CD4-positive, alpha-beta memory T cell (primary cell): ENCODE results near the gene FA2H. TPM values are rescaled to one million over a fixed set of nuclear protein-coding genes. Genes with fewer than 3 reads are reported as not detected.
A peak's percentile ranks its signal among the peaks of the same experiment; 100 is the strongest.

Source experiments
- CTCF ChIA-PET: fragments of 350-600 bp; sonication (Branson Sonifier 250); formaldehyde crosslinking; loops from one replicate; lab custom pipeline; 2021; ENCODE audit warnings: inconsistent platforms; ENCODE audit not compliant: partially characterized antibody; lab: Charles Lee
- POLR2A ChIA-PET: fragments of 350-600 bp; sonication (Branson Sonifier 250); formaldehyde crosslinking; loops from one replicate; lab custom pipeline; 2021; ENCODE audit not compliant: partially characterized antibody; lab: Charles Lee
- DNase-seq, 5 donors: peaks; one replicate each; pipeline versions ENCODE4 v3.0.0 to v3.0.0-alpha.2; 2020 to 2022; ENCODE audit warnings: mixed read lengths in 1 of 5
- H3K27ac ChIP-seq: one replicate; pipeline ENCODE4 v1.7.0; 2013; ENCODE audit warnings: low read depth, low read length
- H3K27me3 ChIP-seq: 2 replicates; pipeline ENCODE4 v1.7.0; 2013; ENCODE audit warnings: mild to moderate bottlenecking, low read length, moderate library complexity; ENCODE audit not compliant: insufficient read depth
- H3K36me3 ChIP-seq: 2 replicates; pipeline ENCODE4 v1.7.0; 2013; ENCODE audit warnings: mild to moderate bottlenecking, low read length, moderate library complexity; ENCODE audit not compliant: insufficient read depth
- H3K4me1 ChIP-seq: 2 replicates; pipeline ENCODE4 v1.7.0; 2013; ENCODE audit warnings: mild to moderate bottlenecking, low read length, moderate library complexity; ENCODE audit not compliant: insufficient read depth
- H3K4me3 ChIP-seq, 2 donors: one replicate each; pipeline ENCODE4 v1.7.0; 2013; ENCODE audit warnings: low read length in 2 of 2, mild to moderate bottlenecking in 1 of 2
- H3K9me3 ChIP-seq, 2 donors: one replicate each; pipeline ENCODE4 v1.7.0; 2013; ENCODE audit warnings: low read length in 2 of 2, control low read depth in 1 of 2; ENCODE audit not compliant: control insufficient read depth in 1 of 2
- H3K27ac Mint-ChIP-seq, 7 donors: one replicate each; pipeline ENCODE4 v1.8.0; 2020 to 2021; ENCODE audit warnings: mixed read lengths in 7 of 7, mild to moderate bottlenecking in 6 of 7, inconsistent platforms in 3 of 7, moderate library complexity in 3 of 7
- H3K27me3 Mint-ChIP-seq, 2 donors: one replicate each; pipeline ENCODE4 v1.8.0; 2020 to 2021; ENCODE audit warnings: mixed read lengths in 2 of 2
- H3K36me3 Mint-ChIP-seq, 2 donors: one replicate each; pipeline ENCODE4 v1.8.0; 2020 to 2021; ENCODE audit warnings: mixed read lengths in 2 of 2, inconsistent platforms in 1 of 2, mild to moderate bottlenecking in 1 of 2
- H3K4me1 Mint-ChIP-seq, 4 donors: one replicate each; pipeline ENCODE4 v1.8.0; 2020 to 2021; ENCODE audit warnings: mixed read lengths in 4 of 4, mild to moderate bottlenecking in 1 of 4
- H3K4me3 Mint-ChIP-seq, 8 donors: one replicate each; pipeline ENCODE4 v1.8.0; 2020 to 2021; ENCODE audit warnings: mixed read lengths in 8 of 8, mild to moderate bottlenecking in 7 of 8, moderate library complexity in 6 of 8, inconsistent platforms in 3 of 8
- H3K9me3 Mint-ChIP-seq, 8 donors: one replicate each; pipeline ENCODE4 v1.8.0; 2020 to 2021; ENCODE audit warnings: mixed read lengths in 8 of 8, mild to moderate bottlenecking in 5 of 8, inconsistent platforms in 3 of 8, moderate library complexity in 1 of 8
- intact Hi-C: fragments of 100-400 bp; cut with micrococcal nuclease; formaldehyde crosslinking; loops from one replicate; pipeline ENCODE4 v1.15.1; 2023
- polyA plus RNA-seq, 2 donors: library from polyadenylated mRNA; unstranded; fragments of 300-500 nt; fragmentation: Illumina TruSeq; gene quantifications; one replicate each; pipeline ENCODE4 v1.2.3, GENCODE V29; 2021
- total RNA-seq, 2 experiments: library from RNA; stranded (reverse); gene quantifications; one replicate each; pipeline ENCODE4 v1.2.3, GENCODE V29; 2021

The FA2H gene
- total and polyA plus RNA-seq, 4 experiments from 2014 or later, result 0.17 to 0.21 TPM; not detected in 2

GRCh38 chr16:74752258-74752657 is 22.4 kb downstream of the FA2H start:
- Mint-ChIP-seq H3K27ac (peak overlapping the region in 1 of 7 donors; percentile 55), H3K4me3 (no peak overlapping the region), H3K9me3 (no peaks in the 10 kb centered on the region), H3K36me3 (no peaks in the 10 kb centered on the region), H3K27me3 (peaks cover 4 to 8% of the 10 kb centered on the region in 2 donors), H3K4me1 (no peaks in the 10 kb centered on the region)
- H3K27ac ChIP-seq, result no peak overlapping the region
- intact Hi-C loops, result no loop called here
- H3K4me1 ChIP-seq, result no peaks in the 10 kb centered on the region
- no peak overlapping the region for H3K4me3 ChIP-seq
- no peaks in the 10 kb centered on the region for H3K9me3 ChIP-seq
- H3K36me3 ChIP-seq, result no peaks in the 10 kb centered on the region
- no peak for DNase-seq
- no peaks in the 10 kb centered on the region for H3K27me3 ChIP-seq
- CTCF ChIA-PET, result interaction anchor here (0.6 kb wide), 1 partner anchor 50 kb away, joined by 3 read pairs; no protein-coding TSS in a partner anchor
- POLR2A ChIA-PET, result no interaction called here

- Histone ChIP-seq H3K4me1 (no peaks in the 10 kb centered on the region), H3K27ac (no peak overlapping the region), H3K4me3 (no peak overlapping the region), H3K9me3 (no peaks in the 10 kb centered on the region), H3K27me3 (no peaks in the 10 kb centered on the region), H3K36me3 (no peaks in the 10 kb centered on the region)
- Mint-ChIP-seq H3K4me1 (no peaks in the 10 kb centered on the region), H3K36me3 (no peaks in the 10 kb centered on the region), H3K4me3 (no peak overlapping the region), H3K27ac (no peak overlapping the region), H3K27me3 (peaks cover 4 to 8% of the 10 kb centered on the region in 2 donors), H3K9me3 (no peaks in the 10 kb centered on the region)
- POLR2A ChIA-PET, result no interaction called here
- no peak for DNase-seq
- intact Hi-C loops, result no loop called here
- CTCF ChIA-PET, result interaction anchor here (0.6 kb wide), 1 partner anchor 50 kb away, joined by 3 read pairs; no protein-coding TSS in a partner anchor
Measured at GRCh38 chr16:74751658-74752057, 23.0 kb downstream of the FA2H start.

- no peak overlapping the region for H3K4me3 ChIP-seq
- no peak overlapping the region for H3K27ac ChIP-seq
- Mint-ChIP-seq H3K27ac (no peak overlapping the region), H3K27me3 (peaks cover 3 to 8% of the 10 kb centered on the region in 2 donors), H3K4me3 (no peak overlapping the region), H3K4me1 (no peaks in the 10 kb centered on the region), H3K36me3 (no peaks in the 10 kb centered on the region), H3K9me3 (no peaks in the 10 kb centered on the region)
- POLR2A ChIA-PET, result no interaction called here
- intact Hi-C loops, result no loop called here
- DNase-seq, result no peak
- no peaks in the 10 kb centered on the region for H3K4me1 ChIP-seq
- no peaks in the 10 kb centered on the region for H3K9me3 ChIP-seq
- H3K36me3 ChIP-seq, result no peaks in the 10 kb centered on the region
- no peaks in the 10 kb centered on the region for H3K27me3 ChIP-seq
- CTCF ChIA-PET, result no interaction called here
Measured at GRCh38 chr16:74749291-74750055, 25.1 kb downstream of the FA2H start.

GRCh38 chr16:74748616-74749026 is 26.0 kb downstream of the FA2H start:
- DNase-seq, result no peak
- H3K4me3 Mint-ChIP-seq, result no peak overlapping the region
- no peaks in the 10 kb centered on the region for H3K4me1 ChIP-seq
- H3K27ac ChIP-seq, result no peak overlapping the region
- H3K27me3 Mint-ChIP-seq, result peaks cover 3 to 8% of the 10 kb centered on the region in 2 donors
- intact Hi-C loops, result no loop called here
- H3K36me3 Mint-ChIP-seq, result no peaks in the 10 kb centered on the region
- CTCF ChIA-PET, result no interaction called here
- H3K9me3 Mint-ChIP-seq, result no peaks in the 10 kb centered on the region
- H3K4me3 ChIP-seq, result no peak overlapping the region
- H3K27ac Mint-ChIP-seq, result no peak overlapping the region
- H3K36me3 ChIP-seq, result no peaks in the 10 kb centered on the region
- no peaks in the 10 kb centered on the region for H3K27me3 ChIP-seq
- H3K9me3 ChIP-seq, result no peaks in the 10 kb centered on the region
- POLR2A ChIA-PET, result no interaction called here
- no peaks in the 10 kb centered on the region for H3K4me1 Mint-ChIP-seq

- Histone ChIP-seq H3K27ac (no peak overlapping the region), H3K4me3 (no peak overlapping the region), H3K9me3 (no peaks in the 10 kb centered on the region), H3K36me3 (no peaks in the 10 kb centered on the region), H3K27me3 (no peaks in the 10 kb centered on the region), H3K4me1 (no peaks in the 10 kb centered on the region)
- Mint-ChIP-seq H3K4me1 (no peaks in the 10 kb centered on the region), H3K27ac (no peak overlapping the region), H3K9me3 (no peaks in the 10 kb centered on the region), H3K4me3 (no peak overlapping the region), H3K27me3 (peaks cover 3 to 8% of the 10 kb centered on the region in 2 donors), H3K36me3 (no peaks in the 10 kb centered on the region)
- no peak for DNase-seq
- ChIA-PET CTCF (no interaction called here), POLR2A (no interaction called here)
- intact Hi-C loops, result no loop called here
Measured at GRCh38 chr16:74747716-74748615, 26.7 kb downstream of the FA2H start.

- H3K4me1 ChIP-seq, result no peaks in the 10 kb centered on the region
- CTCF ChIA-PET, result no interaction called here
- no peaks in the 10 kb centered on the region for H3K27me3 ChIP-seq
- POLR2A ChIA-PET, result no interaction called here
- Mint-ChIP-seq H3K27ac (no peak overlapping the region), H3K4me1 (no peaks in the 10 kb centered on the region), H3K36me3 (no peaks in the 10 kb centered on the region), H3K27me3 (peaks cover 0 to 3% of the 10 kb centered on the region in 2 donors), H3K4me3 (no peak overlapping the region), H3K9me3 (no peaks in the 10 kb centered on the region)
- intact Hi-C loops, result no loop called here
- no peak overlapping the region for H3K4me3 ChIP-seq
- H3K36me3 ChIP-seq, result no peaks in the 10 kb centered on the region
- DNase-seq, result no peak
- no peaks in the 10 kb centered on the region for H3K9me3 ChIP-seq
- no peak overlapping the region for H3K27ac ChIP-seq
Measured at GRCh38 chr16:74745926-74746325, 28.7 kb downstream of the FA2H start.

- DNase-seq, result no peak
- no peaks in the 10 kb centered on the region for H3K36me3 ChIP-seq
- H3K9me3 ChIP-seq, result no peaks in the 10 kb centered on the region
- H3K27ac ChIP-seq, result no peak overlapping the region
- Mint-ChIP-seq H3K9me3 (no peaks in the 10 kb centered on the region), H3K27ac (no peak overlapping the region), H3K36me3 (no peaks in the 10 kb centered on the region), H3K4me3 (no peak overlapping the region), H3K4me1 (no peaks in the 10 kb centered on the region), H3K27me3 (no peaks in the 10 kb centered on the region)
- no peak overlapping the region for H3K4me3 ChIP-seq
- POLR2A ChIA-PET, result no interaction called here
- H3K4me1 ChIP-seq, result no peaks in the 10 kb centered on the region
- intact Hi-C loops, result no loop called here
- no peaks in the 10 kb centered on the region for H3K27me3 ChIP-seq
- CTCF ChIA-PET, result no interaction called here
Measured at GRCh38 chr16:74745109-74745615, 29.5 kb downstream of the FA2H start.
